HepG2 (cell line): ENCODE data around the gene USE1. TPM values are rescaled to one million over a fixed set of nuclear protein-coding genes. Genes with fewer than 3 reads are reported as not detected.

Experiments used
- ETV5 ChIP-seq: IDR thresholded peaks from 2 replicates; pipeline ENCODE4 v1.6.1; 2018; ENCODE audit warnings: missing biosample characterization, missing genetic modification reagents, inconsistent platforms, borderline replicate concordance
- FOSL2 ChIP-seq: sonication (generic); formaldehyde crosslinking; IDR thresholded peaks from 2 replicates; pipeline ENCODE4 v1.4.0; 2020; ENCODE audit warnings: missing genetic modification reagents
- MTA1 ChIP-seq: sonication (generic); formaldehyde crosslinking; IDR thresholded peaks from 2 replicates; pipeline ENCODE4 v1.4.0; 2020; ENCODE audit warnings: missing genetic modification reagents, mild to moderate bottlenecking, borderline replicate concordance
- NFYC ChIP-seq: IDR thresholded peaks from 2 replicates; pipeline ENCODE4 v1.6.1; 2016; ENCODE audit warnings: missing genetic modification reagents, missing compliant biosample characterization
- NR1H2 ChIP-seq: sonication (generic); formaldehyde crosslinking; IDR thresholded peaks from 2 replicates; pipeline ENCODE4 v1.8.1; 2022; ENCODE audit warnings: low read depth, missing genetic modification reagents, borderline replicate concordance
- RXRA ChIP-seq: sonication (generic); formaldehyde crosslinking; IDR thresholded peaks from 2 replicates; pipeline ENCODE4 v1.5.1; 2020; ENCODE audit warnings: missing genetic modification reagents
- SIN3B ChIP-seq: fragments of 150-350 bp; IDR thresholded peaks from 2 replicates; pipeline ENCODE4 v1.6.1; 2014; ENCODE audit warnings: low read length
- SMC3 ChIP-seq: IDR thresholded peaks from 2 replicates; pipeline ENCODE4 v1.6.1; 2011; ENCODE audit warnings: low read length, improper control_type of control experiment
- ZNF563 ChIP-seq: sonication (generic); formaldehyde crosslinking; IDR thresholded peaks from 2 replicates; pipeline ENCODE4 v1.8.0; 2022; ENCODE audit warnings: mild to moderate bottlenecking, moderate library complexity, missing genetic modification reagents
- ZNF670 ChIP-seq: sonication (generic); formaldehyde crosslinking; IDR thresholded peaks from 2 replicates; pipeline ENCODE4 v1.8.0; 2022; ENCODE audit warnings: mild to moderate bottlenecking, missing genetic modification reagents, borderline replicate concordance
- polyA plus RNA-seq, 8 experiments: library from polyadenylated mRNA; depleted of rRNA in 3 of 8; stranded (reverse) in 7 of 8; unstranded in 1 of 8; fragments of >200 nt; fragmentation: Illumina TruSeq in 4 of 8; extraction: Trizol in 4 of 8; gene quantifications; 2 replicates each; pipeline versions ENCODE4 v1.2.1 to v1.2.3, GENCODE V29; 2011 to 2016; ENCODE audit warnings: low read depth in 4 of 8, missing spikeins in 1 of 8, mixed read lengths in 1 of 8; ENCODE audit not compliant: insufficient read depth in 1 of 8
- total RNA-seq, 5 experiments: library from RNA; depleted of rRNA; stranded (reverse); fragments of >200 nt; fragmentation: Illumina TruSeq; extraction: Trizol; gene quantifications; 2 replicates each; pipeline ENCODE4 v1.2.3, GENCODE V29; 2016; ENCODE audit warnings: low read depth in 1 of 5
- TF ChIP-seq, protein P1 (sequence below): sonication (generic); formaldehyde crosslinking; IDR thresholded peaks from 2 replicates; pipeline ENCODE4 v1.4.0; 2020; ENCODE audit warnings: missing genetic modification reagents, borderline replicate concordance
- TF ChIP-seq, protein P2 (sequence below): IDR thresholded peaks from 2 replicates; pipeline ENCODE4 v1.6.1; 2012; ENCODE audit warnings: low read depth, low read length, improper control_type of control experiment
- TF ChIP-seq, protein P3 (sequence below): sonication (generic); formaldehyde crosslinking; IDR thresholded peaks from 2 replicates; pipeline ENCODE4 v1.4.0; 2020; ENCODE audit warnings: missing genetic modification reagents
- TF ChIP-seq, protein P4 (sequence below): sonication (generic); formaldehyde crosslinking; IDR thresholded peaks from 2 replicates; pipeline ENCODE4 v1.9.0; 2022; ENCODE audit warnings: missing genetic modification reagents, mild to moderate bottlenecking, borderline replicate concordance
- TF ChIP-seq, protein P5 (sequence below): sonication (generic); IDR thresholded peaks from 2 replicates; pipeline ENCODE4 v1.6.1; 2016; ENCODE audit warnings: low read depth, borderline replicate concordance

The USE1 gene
- total and polyA plus RNA-seq, 2 of the 13 experiments (the other 11 are each of a cell fraction or from before 2014, with no cell fraction given), result 9.9 to 17.6 TPM

DNA sequence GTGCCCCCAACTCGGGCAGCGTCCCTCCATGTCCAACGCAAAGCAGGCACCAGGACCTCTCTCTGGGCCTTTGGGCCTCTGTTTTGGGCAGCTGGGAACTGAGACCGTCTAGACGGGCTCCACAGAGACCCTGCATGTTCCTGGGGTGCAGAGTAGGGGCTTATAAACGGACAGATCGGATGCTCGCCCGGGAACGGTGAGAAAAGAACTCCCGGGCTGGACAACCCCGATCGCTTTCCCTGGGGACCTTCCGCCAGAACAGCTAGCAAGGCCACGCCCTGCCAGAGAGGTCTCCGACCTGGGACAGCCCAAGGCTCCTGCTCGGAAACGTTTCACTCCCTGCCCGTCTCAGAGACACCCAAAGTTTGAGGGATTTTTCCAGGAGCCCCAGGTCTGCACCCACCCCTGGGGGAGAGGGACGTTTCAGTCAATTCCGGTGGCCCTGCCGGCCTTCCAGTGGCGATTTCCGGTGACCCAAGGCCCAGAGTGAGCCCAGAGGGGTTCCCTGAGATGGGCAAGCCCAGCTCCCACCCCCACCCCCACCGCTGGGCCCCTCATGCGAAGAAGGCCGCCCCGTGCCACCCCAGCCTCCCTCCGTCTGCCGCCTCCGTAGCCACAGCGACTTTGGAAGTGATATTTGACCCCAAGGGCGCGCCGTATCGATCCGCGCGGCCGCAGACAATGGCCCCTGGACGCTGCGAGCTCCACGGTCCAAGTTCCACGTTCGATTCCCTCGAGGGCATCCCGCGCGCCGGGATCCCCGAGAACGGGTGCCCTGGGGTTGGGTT lies 28.9 kb downstream of the USE1 start (continued):
- TF ChIP-seq, protein P1, sequence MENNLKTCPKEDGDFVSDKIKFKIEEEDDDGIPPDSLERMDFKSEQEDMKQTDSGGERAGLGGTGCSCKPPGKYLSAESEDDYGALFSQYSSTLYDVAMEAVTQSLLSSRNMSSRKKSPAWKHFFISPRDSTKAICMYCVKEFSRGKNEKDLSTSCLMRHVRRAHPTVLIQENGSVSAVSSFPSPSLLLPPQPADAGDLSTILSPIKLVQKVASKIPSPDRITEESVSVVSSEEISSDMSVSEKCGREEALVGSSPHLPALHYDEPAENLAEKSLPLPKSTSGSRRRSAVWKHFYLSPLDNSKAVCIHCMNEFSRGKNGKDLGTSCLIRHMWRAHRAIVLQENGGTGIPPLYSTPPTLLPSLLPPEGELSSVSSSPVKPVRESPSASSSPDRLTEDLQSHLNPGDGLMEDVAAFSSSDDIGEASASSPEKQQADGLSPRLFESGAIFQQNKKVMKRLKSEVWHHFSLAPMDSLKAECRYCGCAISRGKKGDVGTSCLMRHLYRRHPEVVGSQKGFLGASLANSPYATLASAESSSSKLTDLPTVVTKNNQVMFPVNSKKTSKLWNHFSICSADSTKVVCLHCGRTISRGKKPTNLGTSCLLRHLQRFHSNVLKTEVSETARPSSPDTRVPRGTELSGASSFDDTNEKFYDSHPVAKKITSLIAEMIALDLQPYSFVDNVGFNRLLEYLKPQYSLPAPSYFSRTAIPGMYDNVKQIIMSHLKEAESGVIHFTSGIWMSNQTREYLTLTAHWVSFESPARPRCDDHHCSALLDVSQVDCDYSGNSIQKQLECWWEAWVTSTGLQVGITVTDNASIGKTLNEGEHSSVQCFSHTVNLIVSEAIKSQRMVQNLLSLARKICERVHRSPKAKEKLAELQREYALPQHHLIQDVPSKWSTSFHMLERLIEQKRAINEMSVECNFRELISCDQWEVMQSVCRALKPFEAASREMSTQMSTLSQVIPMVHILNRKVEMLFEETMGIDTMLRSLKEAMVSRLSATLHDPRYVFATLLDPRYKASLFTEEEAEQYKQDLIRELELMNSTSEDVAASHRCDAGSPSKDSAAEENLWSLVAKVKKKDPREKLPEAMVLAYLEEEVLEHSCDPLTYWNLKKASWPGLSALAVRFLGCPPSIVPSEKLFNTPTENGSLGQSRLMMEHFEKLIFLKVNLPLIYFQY (CRISPR knock-in tag), result no peak; the same call in 1 of the 2 replicates
- TF ChIP-seq, protein P2, sequence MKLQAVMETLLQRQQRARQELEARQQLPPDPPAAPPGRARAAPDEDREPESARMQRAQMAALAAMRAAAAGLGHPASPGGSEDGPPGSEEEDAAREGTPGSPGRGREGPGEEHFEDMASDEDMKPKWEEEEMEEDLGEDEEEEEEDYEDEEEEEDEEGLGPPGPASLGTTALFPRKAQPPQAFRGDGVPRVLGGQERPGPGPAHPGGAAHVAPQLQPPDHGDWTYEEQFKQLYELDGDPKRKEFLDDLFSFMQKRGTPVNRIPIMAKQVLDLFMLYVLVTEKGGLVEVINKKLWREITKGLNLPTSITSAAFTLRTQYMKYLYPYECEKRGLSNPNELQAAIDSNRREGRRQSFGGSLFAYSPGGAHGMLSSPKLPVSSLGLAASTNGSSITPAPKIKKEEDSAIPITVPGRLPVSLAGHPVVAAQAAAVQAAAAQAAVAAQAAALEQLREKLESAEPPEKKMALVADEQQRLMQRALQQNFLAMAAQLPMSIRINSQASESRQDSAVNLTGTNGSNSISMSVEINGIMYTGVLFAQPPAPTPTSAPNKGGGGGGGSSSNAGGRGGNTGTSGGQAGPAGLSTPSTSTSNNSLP, result no peak
- TF ChIP-seq NR1H2 (CRISPR knock-in tag) (0 out of 2 replicates have a peak, but pooled peaks have one; percentile 15), RXRA (CRISPR knock-in tag) (peak; percentile 95), NFYC (CRISPR knock-in tag) (no peak), SMC3 (no peak), ETV5 (CRISPR knock-in tag) (peak; percentile 66; the same call in 1 of the 2 replicates), MTA1 (peak; percentile 71; the same call in 1 of the 2 replicates), ZNF563 (CRISPR knock-in tag) (peak; percentile 3; the same call in 1 of the 2 replicates), ZNF670 (CRISPR knock-in tag) (peak; percentile 9; the same call in 1 of the 2 replicates), FOSL2 (CRISPR knock-in tag) (peak; percentile 41), SIN3B (no peak)
- TF ChIP-seq, protein P3, sequence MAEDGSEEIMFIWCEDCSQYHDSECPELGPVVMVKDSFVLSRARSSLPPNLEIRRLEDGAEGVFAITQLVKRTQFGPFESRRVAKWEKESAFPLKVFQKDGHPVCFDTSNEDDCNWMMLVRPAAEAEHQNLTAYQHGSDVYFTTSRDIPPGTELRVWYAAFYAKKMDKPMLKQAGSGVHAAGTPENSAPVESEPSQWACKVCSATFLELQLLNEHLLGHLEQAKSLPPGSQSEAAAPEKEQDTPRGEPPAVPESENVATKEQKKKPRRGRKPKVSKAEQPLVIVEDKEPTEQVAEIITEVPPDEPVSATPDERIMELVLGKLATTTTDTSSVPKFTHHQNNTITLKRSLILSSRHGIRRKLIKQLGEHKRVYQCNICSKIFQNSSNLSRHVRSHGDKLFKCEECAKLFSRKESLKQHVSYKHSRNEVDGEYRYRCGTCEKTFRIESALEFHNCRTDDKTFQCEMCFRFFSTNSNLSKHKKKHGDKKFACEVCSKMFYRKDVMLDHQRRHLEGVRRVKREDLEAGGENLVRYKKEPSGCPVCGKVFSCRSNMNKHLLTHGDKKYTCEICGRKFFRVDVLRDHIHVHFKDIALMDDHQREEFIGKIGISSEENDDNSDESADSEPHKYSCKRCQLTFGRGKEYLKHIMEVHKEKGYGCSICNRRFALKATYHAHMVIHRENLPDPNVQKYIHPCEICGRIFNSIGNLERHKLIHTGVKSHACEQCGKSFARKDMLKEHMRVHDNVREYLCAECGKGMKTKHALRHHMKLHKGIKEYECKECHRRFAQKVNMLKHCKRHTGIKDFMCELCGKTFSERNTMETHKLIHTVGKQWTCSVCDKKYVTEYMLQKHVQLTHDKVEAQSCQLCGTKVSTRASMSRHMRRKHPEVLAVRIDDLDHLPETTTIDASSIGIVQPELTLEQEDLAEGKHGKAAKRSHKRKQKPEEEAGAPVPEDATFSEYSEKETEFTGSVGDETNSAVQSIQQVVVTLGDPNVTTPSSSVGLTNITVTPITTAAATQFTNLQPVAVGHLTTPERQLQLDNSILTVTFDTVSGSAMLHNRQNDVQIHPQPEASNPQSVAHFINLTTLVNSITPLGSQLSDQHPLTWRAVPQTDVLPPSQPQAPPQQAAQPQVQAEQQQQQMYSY (CRISPR knock-in tag), result 0 out of 2 replicates have a peak, but pooled peaks have one; percentile 65
- TF ChIP-seq, protein P4, sequence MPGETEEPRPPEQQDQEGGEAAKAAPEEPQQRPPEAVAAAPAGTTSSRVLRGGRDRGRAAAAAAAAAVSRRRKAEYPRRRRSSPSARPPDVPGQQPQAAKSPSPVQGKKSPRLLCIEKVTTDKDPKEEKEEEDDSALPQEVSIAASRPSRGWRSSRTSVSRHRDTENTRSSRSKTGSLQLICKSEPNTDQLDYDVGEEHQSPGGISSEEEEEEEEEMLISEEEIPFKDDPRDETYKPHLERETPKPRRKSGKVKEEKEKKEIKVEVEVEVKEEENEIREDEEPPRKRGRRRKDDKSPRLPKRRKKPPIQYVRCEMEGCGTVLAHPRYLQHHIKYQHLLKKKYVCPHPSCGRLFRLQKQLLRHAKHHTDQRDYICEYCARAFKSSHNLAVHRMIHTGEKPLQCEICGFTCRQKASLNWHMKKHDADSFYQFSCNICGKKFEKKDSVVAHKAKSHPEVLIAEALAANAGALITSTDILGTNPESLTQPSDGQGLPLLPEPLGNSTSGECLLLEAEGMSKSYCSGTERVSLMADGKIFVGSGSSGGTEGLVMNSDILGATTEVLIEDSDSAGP (CRISPR knock-in tag), result 0 out of 2 replicates have a peak, but pooled peaks have one; percentile 15
- TF ChIP-seq, protein P5, sequence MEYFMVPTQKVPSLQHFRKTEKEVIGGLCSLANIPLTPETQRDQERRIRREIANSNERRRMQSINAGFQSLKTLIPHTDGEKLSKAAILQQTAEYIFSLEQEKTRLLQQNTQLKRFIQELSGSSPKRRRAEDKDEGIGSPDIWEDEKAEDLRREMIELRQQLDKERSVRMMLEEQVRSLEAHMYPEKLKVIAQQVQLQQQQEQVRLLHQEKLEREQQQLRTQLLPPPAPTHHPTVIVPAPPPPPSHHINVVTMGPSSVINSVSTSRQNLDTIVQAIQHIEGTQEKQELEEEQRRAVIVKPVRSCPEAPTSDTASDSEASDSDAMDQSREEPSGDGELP, result 0 out of 2 replicates have a peak, but pooled peaks have one; percentile 27
